ENCODE results near the gene BUD23.
"Not testable (repeated sequence)": the region's sequence is repeated elsewhere in the genome, so short reads cannot be mapped to it uniquely, and the experiment has no call there.

The BUD23 gene

GRCh38 chr7:73701357-73701995, 18.1 kb downstream of the BUD23 start:
- DNase-seq (ENCODE audit: low spot score): peak; percentile 81

GRCh38 chr7:73702226-73702625, 18.8 kb downstream of the BUD23 start:
- DNase-seq (ENCODE audit: low spot score): no peak

GRCh38 chr7:73702665-73703064, 19.3 kb downstream of the BUD23 start:
- DNase-seq (ENCODE audit: low spot score): no peak

GRCh38 chr7:73703225-73703624, 19.8 kb downstream of the BUD23 start:
- DNase-seq (ENCODE audit: low spot score): no peak

- peak; percentile 67 for DNase-seq (ENCODE audit: low spot score)
Measured at GRCh38 chr7:73703757-73704639, 20.6 kb downstream of the BUD23 start.

GRCh38 chr7:73704640-73705550, 21.5 kb downstream of the BUD23 start:
- no peak for DNase-seq (ENCODE audit: low spot score)

- DNase-seq (ENCODE audit: low spot score): no peak
Measured at GRCh38 chr7:73705551-73705920, 22.1 kb downstream of the BUD23 start.

GRCh38 chr7:73706126-73707044, 23.0 kb downstream of the BUD23 start:
- no peak for DNase-seq (ENCODE audit: low spot score)

GRCh38 chr7:73707045-73707631, 23.7 kb downstream of the BUD23 start:
- DNase-seq (ENCODE audit: low spot score): no peak

- no peak for DNase-seq (ENCODE audit: low spot score)
Measured at GRCh38 chr7:73708961-73709549, 25.7 kb downstream of the BUD23 start.

- DNase-seq (ENCODE audit: low spot score): no peak
Measured at GRCh38 chr7:73712773-73713172, 29.4 kb downstream of the BUD23 start.

- not testable (repeated sequence) for DNase-seq (ENCODE audit: low spot score)
Measured at GRCh38 chr7:73713319-73713718, 29.9 kb downstream of the BUD23 start.

GRCh38 chr7:73715648-73716317, 32.4 kb downstream of the BUD23 start:
- DNase-seq (ENCODE audit: low spot score): peak; percentile 96

GRCh38 chr7:73716318-73716890, 33.0 kb downstream of the BUD23 start:
- no peak for DNase-seq (ENCODE audit: low spot score)

GRCh38 chr7:73717025-73717807, 33.8 kb downstream of the BUD23 start:
- no peak for DNase-seq (ENCODE audit: low spot score)

GRCh38 chr7:73717991-73718405, 34.6 kb downstream of the BUD23 start:
- peak; percentile 65 for DNase-seq (ENCODE audit: low spot score)

- DNase-seq (ENCODE audit: low spot score): no peak
Measured at GRCh38 chr7:73718438-73718881, 35.1 kb downstream of the BUD23 start.

Data from AG08395 (cell line).